GM23338 (cell line): ENCODE data around the gene FCHSD2. TPM values are rescaled to one million over a fixed set of nuclear protein-coding genes. Genes with fewer than 3 reads are reported as not detected.

Experiments used
- ATAC-seq: fragments of 200-7000 bp; cut with Tn5 transposase; 3 replicates; pipeline ENCODE4 v1.9.1; 2020
- DNase-seq: peaks from one replicate; pipeline ENCODE4 v3.0.0-alpha.2; 2015; ENCODE audit warnings: low spot score
- H2AFZ ChIP-seq: fragments of 200-600 bp; sonication (generic); 2 replicates; pipeline ENCODE4 v1.8.0; 2016; ENCODE audit warnings: antibody characterized with exemption, mild to moderate bottlenecking, moderate library complexity
- H3F3A ChIP-seq: fragments of 200-600 bp; sonication (generic); replicated peaks from 2 replicates; pipeline ENCODE4 v1.8.0; 2017; ENCODE audit warnings: antibody characterized with exemption, mixed run types, low read depth
- H3K27ac ChIP-seq: fragments of 200-600 bp; sonication (generic); 2 replicates; pipeline ENCODE4 v1.6.1; 2016; ENCODE audit warnings: low read depth
- H3K27me3 ChIP-seq: fragments of 200-600 bp; sonication (generic); 2 replicates; pipeline ENCODE4 v1.8.0; 2016; ENCODE audit warnings: mild to moderate bottlenecking, mixed run types, moderate library complexity; ENCODE audit not compliant: insufficient read depth
- H3K36me3 ChIP-seq: fragments of 200-600 bp; sonication (generic); 2 replicates; pipeline ENCODE4 v1.8.0; 2016; ENCODE audit warnings: mild to moderate bottlenecking; ENCODE audit not compliant: insufficient read depth
- H3K4me1 ChIP-seq: fragments of 200-600 bp; sonication (generic); 2 replicates; pipeline ENCODE4 v1.8.0; 2016; ENCODE audit warnings: mild to moderate bottlenecking, moderate library complexity; ENCODE audit not compliant: insufficient read depth
- H3K4me2 ChIP-seq: fragments of 200-600 bp; sonication (generic); 2 replicates; pipeline ENCODE4 v1.7.1; 2017; ENCODE audit warnings: mixed run types
- H3K4me3 ChIP-seq: fragments of 200-600 bp; sonication (generic); 2 replicates; pipeline ENCODE4 v1.6.1; 2016; ENCODE audit warnings: mixed run types
- H3K79me2 ChIP-seq: fragments of 200-600 bp; sonication (generic); replicated peaks from 2 replicates; pipeline ENCODE4 v1.8.0; 2017; ENCODE audit warnings: mild to moderate bottlenecking; ENCODE audit not compliant: insufficient read depth
- H3K9me2 ChIP-seq: fragments of 200-600 bp; sonication (generic); 2 replicates; pipeline ENCODE4 v1.8.0; 2017; ENCODE audit not compliant: insufficient read depth
- H4K20me1 ChIP-seq: fragments of 200-600 bp; sonication (generic); replicated peaks from 2 replicates; pipeline ENCODE4 v1.8.0; 2017; ENCODE audit warnings: mild to moderate bottlenecking; ENCODE audit not compliant: insufficient read depth
- H3K27ac Mint-ChIP-seq: 2 replicates; pipeline ENCODE4 v1.8.0; 2020; ENCODE audit warnings: inconsistent platforms, mild to moderate bottlenecking, moderate library complexity, mixed read lengths
- H3K27me3 Mint-ChIP-seq: 3 replicates; pipeline ENCODE4 v1.8.0; 2022; ENCODE audit warnings: low read depth, mild to moderate bottlenecking, moderate library complexity, mixed read lengths, inconsistent platforms; ENCODE audit not compliant: insufficient read depth, poor library complexity
- H3K36me3 Mint-ChIP-seq: 3 replicates; pipeline ENCODE4 v1.8.0; 2021; ENCODE audit warnings: low read depth, mild to moderate bottlenecking, inconsistent platforms, moderate library complexity, mixed read lengths
- H3K4me1 Mint-ChIP-seq: 3 replicates; pipeline ENCODE4 v1.8.0; 2020; ENCODE audit warnings: mild to moderate bottlenecking, inconsistent platforms, mixed read lengths
- H3K4me3 Mint-ChIP-seq: 3 replicates; pipeline ENCODE4 v1.8.0; 2021; ENCODE audit warnings: moderate library complexity, mild to moderate bottlenecking, inconsistent platforms, mixed read lengths
- H3K9me3 Mint-ChIP-seq: 3 replicates; pipeline ENCODE4 v1.8.0; 2020; ENCODE audit warnings: moderate library complexity, mild to moderate bottlenecking, inconsistent platforms, mixed read lengths
- CREB1 ChIP-seq: fragments of 250-450 bp; sonication (Bioruptor Pico); IDR thresholded peaks from 2 replicates; pipeline ENCODE4 v1.5.0; 2020; ENCODE audit warnings: low read depth, mild to moderate bottlenecking, moderate library complexity
- EZH2 ChIP-seq: fragments of 200-600 bp; sonication (generic); IDR thresholded peaks from one replicate; pipeline ENCODE4 v1.8.0; 2017; ENCODE audit warnings: antibody characterized with exemption, mild to moderate bottlenecking, low read depth; ENCODE audit not compliant: unreplicated experiment
- EZH2phosphoT487 ChIP-seq: fragments of 200-600 bp; sonication (generic); IDR thresholded peaks from one replicate; pipeline ENCODE4 v1.8.1; 2018; ENCODE audit warnings: antibody characterized with exemption; ENCODE audit not compliant: unreplicated experiment
- JUNB ChIP-seq: IDR thresholded peaks from one replicate; pipeline ENCODE4 v1.6.1; 2016; ENCODE audit warnings: antibody characterized with exemption; ENCODE audit not compliant: unreplicated experiment
- NANOG ChIP-seq: IDR thresholded peaks from 2 replicates; pipeline ENCODE4 v1.6.1; 2016; ENCODE audit warnings: antibody characterized with exemption, borderline replicate concordance
- POLR2AphosphoS5 ChIP-seq: IDR thresholded peaks from 2 replicates; pipeline ENCODE4 v1.6.1; 2016; ENCODE audit warnings: antibody characterized with exemption, low read depth
- REST ChIP-seq: IDR thresholded peaks from one replicate; pipeline ENCODE4 v1.6.1; 2018; ENCODE audit warnings: antibody characterized with exemption; ENCODE audit not compliant: unreplicated experiment
- STAT1 ChIP-seq: IDR thresholded peaks from one replicate; pipeline ENCODE4 v1.6.1; 2016; ENCODE audit warnings: antibody characterized with exemption; ENCODE audit not compliant: unreplicated experiment
- ZNF114 ChIP-seq: fragments of 250-450 bp; sonication (Bioruptor Pico); IDR thresholded peaks from 2 replicates; pipeline ENCODE4 v1.5.0; 2020; ENCODE audit warnings: mild to moderate bottlenecking, moderate library complexity
- ZNF331 ChIP-seq: fragments of 250-450 bp; sonication (Bioruptor Pico); IDR thresholded peaks from 2 replicates; pipeline ENCODE4 v1.5.0; 2020; ENCODE audit warnings: low read depth, mild to moderate bottlenecking, moderate library complexity
- ZNF462 ChIP-seq: fragments of 250-450 bp; sonication (Bioruptor Pico); IDR thresholded peaks from 2 replicates; pipeline ENCODE4 v1.5.0; 2020; ENCODE audit warnings: mild to moderate bottlenecking, moderate library complexity
- polyA plus RNA-seq: library from polyadenylated mRNA; unstranded; fragments of >200 nt; fragmentation: Nextera tagmentation; extraction: Ambion mirVana; gene quantifications from 2 replicates; pipeline ENCODE4 v1.2.1, GENCODE V29; 2016
- total RNA-seq: library from RNA; depleted of rRNA; stranded (reverse); fragments of >200 nt; shearing (Covaris generic); gene quantifications from 2 replicates; pipeline ENCODE4 v1.2.3, GENCODE V29; 2014

Gene FCHSD2
- total and polyA plus RNA-seq, 2 experiments from 2014 or later = 3.6 to 5.2 TPM

GRCh38 chr11:72834905-72835304, 307.2 kb downstream of the FCHSD2 start:
- Histone ChIP-seq H4K20me1 (no peaks in the 10 kb centered on the region; the same call in 1 of the 2 replicates), H3K36me3 (no peaks in the 10 kb centered on the region), H3K9me2 (no peaks in the 10 kb centered on the region), H3K4me3 (no peak overlapping the region), H3K27me3 (no peaks in the 10 kb centered on the region), H3K27ac (no peak overlapping the region), H3K79me2 (no peaks in the 10 kb centered on the region), H3F3A (no peaks in the 10 kb centered on the region), H3K4me1 (peaks cover 7% of the 10 kb centered on the region), H2AFZ (no peak overlapping the region), H3K4me2 (no peak overlapping the region)
- Mint-ChIP-seq H3K9me3 (no peaks in the 10 kb centered on the region), H3K27ac (0 out of 2 replicates have a peak overlapping the region, but pooled peaks have one; percentile 0), H3K27me3 (peaks cover 9% of the 10 kb centered on the region), H3K4me3 (no peak overlapping the region), H3K36me3 (no peaks in the 10 kb centered on the region), H3K4me1 (peaks cover 8% of the 10 kb centered on the region; the same call in 2 of the 3 replicates)
- DNase-seq = no peak
- ATAC-seq = no peak
- TF ChIP-seq CREB1 (CRISPR knock-in tag) (no peak), REST (no peak), EZH2 (no peak), JUNB (no peak), ZNF331 (no peak), EZH2phosphoT487 (no peak), STAT1 (no peak), ZNF114 (CRISPR knock-in tag) (no peak)

- H3K36me3 ChIP-seq = no peaks in the 10 kb centered on the region
- H3K27me3 ChIP-seq = no peaks in the 10 kb centered on the region
- H3K79me2 ChIP-seq = no peaks in the 10 kb centered on the region
- peaks cover 10% of the 10 kb centered on the region for H3K27me3 Mint-ChIP-seq
- no peak overlapping the region for H3K4me3 Mint-ChIP-seq
- no peaks in the 10 kb centered on the region for H3K36me3 Mint-ChIP-seq
- ATAC-seq = no peak
- no peak overlapping the region for H3K27ac Mint-ChIP-seq
- H3K4me1 ChIP-seq = peaks cover 7% of the 10 kb centered on the region
- no peak overlapping the region for H3K4me3 ChIP-seq
- no peak overlapping the region for H3K4me2 ChIP-seq
- no peaks in the 10 kb centered on the region for H3F3A ChIP-seq
- no peak overlapping the region for H3K27ac ChIP-seq
- H3K4me1 Mint-ChIP-seq = peaks cover 8% of the 10 kb centered on the region; the same call in 2 of the 3 replicates
- no peaks in the 10 kb centered on the region; the same call in 1 of the 2 replicates for H4K20me1 ChIP-seq
- DNase-seq = no peak
- H2AFZ ChIP-seq = no peak overlapping the region
- no peaks in the 10 kb centered on the region for H3K9me3 Mint-ChIP-seq
- H3K9me2 ChIP-seq = no peaks in the 10 kb centered on the region
- no peak for TF ChIP-seq ZNF462 (CRISPR knock-in tag)
- no peak for TF ChIP-seq JUNB
- no peak for TF ChIP-seq EZH2
- TF ChIP-seq EZH2phosphoT487 = no peak
- TF ChIP-seq STAT1 = no peak
- no peak for TF ChIP-seq NANOG
- TF ChIP-seq POLR2AphosphoS5 = no peak
- TF ChIP-seq ZNF114 (CRISPR knock-in tag) = no peak
Measured at GRCh38 chr11:72833811-72834493, 308.2 kb downstream of the FCHSD2 start.
